GM10248 (cell line): ENCODE measurements around the gene ERMAP.

ENCODE experiments used
- CTCF ChIA-PET: fragments of 300-600 bp; sonication (Branson Sonifier 250); formaldehyde crosslinking; extraction: SDS; loops from one replicate; lab custom pipeline; 2021; ENCODE audit warnings: antibody characterized with exemption; lab: Yijun Ruan, JAX
- POLR2A ChIA-PET: fragments of 350-650 bp; sonication (Branson Sonifier 250); formaldehyde crosslinking; extraction: SDS; loops from one replicate; lab custom pipeline; 2020; ENCODE audit warnings: antibody characterized with exemption; lab: Yijun Ruan, JAX
- DNase-seq: peaks from one replicate; pipeline ENCODE4 v3.0.0; 2012; ENCODE audit errors: extremely low spot score
- TF ChIP-seq, protein P1 (sequence below): IDR thresholded peaks from 2 replicates; pipeline ENCODE4 v1.5.1; 2012; ENCODE audit warnings: mild to moderate bottlenecking, low read depth; ENCODE audit errors: extremely low read depth, missing control alignments, control extremely low read depth

ERMAP gene

DNA sequence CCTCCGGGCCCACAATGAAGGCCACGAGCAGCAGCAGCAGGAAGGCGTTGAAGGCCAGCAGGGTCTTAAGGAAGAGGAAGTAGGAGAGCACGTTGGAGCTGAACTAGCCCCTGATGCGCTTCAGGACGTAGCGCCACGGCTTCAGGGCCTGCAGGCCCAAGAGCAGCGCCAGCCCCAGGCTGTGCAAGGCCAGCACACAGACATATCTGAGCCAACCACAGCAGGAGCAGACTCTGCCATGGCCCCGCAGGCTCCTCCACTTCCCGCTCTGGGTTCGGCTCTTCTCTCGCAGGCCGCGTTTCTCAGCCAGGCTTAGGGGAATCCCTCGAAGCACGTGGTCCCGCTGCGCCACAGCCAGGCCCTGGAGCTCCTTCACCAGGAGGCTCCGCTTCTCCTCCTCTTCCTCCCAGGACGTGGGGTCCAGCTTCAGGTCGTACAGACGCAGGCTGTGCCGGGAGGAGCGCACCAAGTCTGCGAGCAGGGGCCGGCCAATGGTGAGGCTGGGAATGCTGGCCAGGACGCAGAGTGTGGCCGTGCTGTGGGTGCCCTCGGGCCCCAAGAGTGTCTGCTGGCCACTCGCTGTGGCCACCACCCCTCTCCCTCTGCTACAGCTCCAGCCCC lies 71.2 kb downstream of the ERMAP start:
- POLR2A ChIA-PET: no interaction called here
- TF ChIP-seq, protein P1, sequence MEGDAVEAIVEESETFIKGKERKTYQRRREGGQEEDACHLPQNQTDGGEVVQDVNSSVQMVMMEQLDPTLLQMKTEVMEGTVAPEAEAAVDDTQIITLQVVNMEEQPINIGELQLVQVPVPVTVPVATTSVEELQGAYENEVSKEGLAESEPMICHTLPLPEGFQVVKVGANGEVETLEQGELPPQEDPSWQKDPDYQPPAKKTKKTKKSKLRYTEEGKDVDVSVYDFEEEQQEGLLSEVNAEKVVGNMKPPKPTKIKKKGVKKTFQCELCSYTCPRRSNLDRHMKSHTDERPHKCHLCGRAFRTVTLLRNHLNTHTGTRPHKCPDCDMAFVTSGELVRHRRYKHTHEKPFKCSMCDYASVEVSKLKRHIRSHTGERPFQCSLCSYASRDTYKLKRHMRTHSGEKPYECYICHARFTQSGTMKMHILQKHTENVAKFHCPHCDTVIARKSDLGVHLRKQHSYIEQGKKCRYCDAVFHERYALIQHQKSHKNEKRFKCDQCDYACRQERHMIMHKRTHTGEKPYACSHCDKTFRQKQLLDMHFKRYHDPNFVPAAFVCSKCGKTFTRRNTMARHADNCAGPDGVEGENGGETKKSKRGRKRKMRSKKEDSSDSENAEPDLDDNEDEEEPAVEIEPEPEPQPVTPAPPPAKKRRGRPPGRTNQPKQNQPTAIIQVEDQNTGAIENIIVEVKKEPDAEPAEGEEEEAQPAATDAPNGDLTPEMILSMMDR: no peak
- DNase-seq: no peak
- CTCF ChIA-PET: interaction anchor here (0.7 to 1.8 kb wide), 2 partner anchors 27 to 186 kb away, joined by 3 to 5 read pairs; no protein-coding TSS in a partner anchor

DNA sequence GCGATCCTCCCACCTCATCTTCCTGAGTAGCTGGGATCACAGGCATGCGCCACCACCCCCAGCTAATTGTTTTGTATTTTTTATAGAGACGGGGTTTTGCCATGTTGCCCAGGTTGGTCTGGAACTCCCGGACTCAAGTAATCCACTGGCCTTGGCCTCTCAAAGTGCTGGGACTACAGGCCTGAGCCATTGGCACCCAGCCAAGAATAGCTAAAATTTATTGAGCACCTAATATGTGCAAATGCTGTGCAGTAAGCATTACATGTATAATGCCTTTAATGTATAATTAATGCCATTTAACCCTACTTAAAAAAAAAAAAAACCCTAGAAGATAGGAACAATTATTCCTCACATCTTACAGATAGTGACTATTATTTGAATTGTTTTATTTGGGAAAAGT lies 72.3 kb downstream of the ERMAP start:
- CTCF ChIA-PET: interaction anchor here (1.4 to 1.8 kb wide), 3 partner anchors 9 to 184 kb away, joined by 3 to 5 read pairs (median 5); no protein-coding TSS in a partner anchor
- POLR2A ChIA-PET: no interaction called here
- TF ChIP-seq, protein P1: no peak
- DNase-seq: no peak

DNA sequence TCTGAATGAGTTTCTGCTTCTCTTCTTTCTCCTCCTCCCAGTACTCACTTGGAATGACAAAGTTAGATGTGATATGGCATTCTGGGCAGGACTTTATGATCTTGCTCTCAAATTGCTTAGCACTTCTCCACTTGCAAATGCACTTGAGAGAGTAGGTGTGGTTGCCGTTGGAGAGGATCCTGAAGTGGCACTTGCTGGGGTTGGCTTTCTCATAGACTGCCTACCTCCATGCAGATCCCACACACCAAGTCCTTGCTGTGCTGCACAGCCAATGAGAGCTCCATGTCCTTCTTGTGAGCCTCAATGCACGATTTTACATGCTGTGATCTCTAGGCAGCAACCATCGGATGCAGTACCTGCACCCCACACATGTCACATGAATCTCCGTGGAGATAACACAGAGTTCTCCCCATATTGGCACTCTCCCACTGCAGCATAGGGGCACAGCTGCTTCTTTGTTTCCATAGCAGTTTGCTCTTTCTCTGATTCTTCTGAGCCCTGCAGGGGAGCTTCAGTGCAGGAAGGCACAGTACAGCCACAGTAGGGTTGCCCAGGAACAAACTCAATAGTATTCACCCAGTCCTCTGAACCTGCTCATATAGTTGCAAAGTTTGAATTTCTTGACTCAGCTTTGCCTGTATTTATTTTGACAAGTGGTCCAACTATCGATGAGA lies 74.7 kb downstream of the ERMAP start:
- TF ChIP-seq, protein P1: no peak
- POLR2A ChIA-PET: no interaction called here
- CTCF ChIA-PET: no interaction called here

More for the DNA sequence above, 74.7 kb downstream of the ERMAP start:
- no peak for DNase-seq
